Kidney tubule cell (primary cell): ENCODE measurements around the gene UTP3.
"Not testable (repeated sequence)": the region's sequence is repeated elsewhere in the genome, so short reads cannot be mapped to it uniquely, and the experiment has no call there.

Source experiments
- DNase-seq: peaks from one replicate; pipeline ENCODE4 v3.0.0-alpha.2; 2018; ENCODE audit warnings: low spot score

Gene UTP3, protein sequence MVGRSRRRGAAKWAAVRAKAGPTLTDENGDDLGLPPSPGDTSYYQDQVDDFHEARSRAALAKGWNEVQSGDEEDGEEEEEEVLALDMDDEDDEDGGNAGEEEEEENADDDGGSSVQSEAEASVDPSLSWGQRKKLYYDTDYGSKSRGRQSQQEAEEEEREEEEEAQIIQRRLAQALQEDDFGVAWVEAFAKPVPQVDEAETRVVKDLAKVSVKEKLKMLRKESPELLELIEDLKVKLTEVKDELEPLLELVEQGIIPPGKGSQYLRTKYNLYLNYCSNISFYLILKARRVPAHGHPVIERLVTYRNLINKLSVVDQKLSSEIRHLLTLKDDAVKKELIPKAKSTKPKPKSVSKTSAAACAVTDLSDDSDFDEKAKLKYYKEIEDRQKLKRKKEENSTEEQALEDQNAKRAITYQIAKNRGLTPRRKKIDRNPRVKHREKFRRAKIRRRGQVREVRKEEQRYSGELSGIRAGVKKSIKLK

DNA sequence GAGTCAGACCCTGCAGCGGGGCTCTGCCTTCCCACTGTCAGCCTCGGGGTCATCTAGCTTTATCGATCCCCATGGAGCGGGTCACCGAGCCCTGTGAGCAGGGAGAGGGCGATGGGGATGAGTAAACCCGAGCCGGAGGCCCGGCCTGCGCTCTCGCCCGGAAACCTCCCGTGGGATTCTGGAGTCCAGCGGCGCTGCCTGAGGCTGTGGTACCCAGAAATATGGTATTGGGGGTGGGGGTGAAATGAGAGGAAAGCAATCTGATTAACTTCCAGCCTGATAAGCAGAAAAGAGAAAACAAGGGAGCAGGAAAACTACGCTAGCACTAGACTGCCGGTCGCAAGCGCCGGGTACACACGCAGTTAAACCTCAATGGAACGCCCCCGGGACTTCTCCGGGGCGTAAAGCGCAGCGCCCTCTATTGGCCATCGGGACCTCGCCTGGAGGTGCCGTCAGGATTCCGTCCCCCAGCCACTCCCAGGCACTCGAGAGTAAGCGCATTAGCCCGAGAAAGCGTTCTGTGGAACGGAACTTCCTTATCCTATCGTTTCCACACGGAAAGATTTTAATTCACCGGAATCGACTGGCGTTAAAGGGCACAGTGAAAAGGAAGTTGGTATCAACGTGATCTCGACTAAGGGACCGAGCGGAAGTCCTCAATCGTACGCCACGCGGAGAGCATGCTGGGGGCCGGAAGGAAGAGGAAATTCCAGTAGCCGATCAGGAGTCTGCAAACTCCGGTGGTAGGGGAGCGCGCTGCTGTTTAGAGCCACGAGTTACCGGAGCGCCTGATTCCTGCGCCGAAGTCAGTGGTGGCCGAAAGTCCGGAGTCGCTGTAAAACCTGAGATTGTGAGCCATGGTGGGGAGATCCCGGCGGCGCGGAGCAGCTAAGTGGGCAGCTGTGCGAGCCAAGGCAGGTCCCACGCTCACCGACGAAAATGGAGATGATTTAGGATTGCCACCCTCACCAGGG lies at the start of gene UTP3:
Gene UTP3 (plus strand): TSS at position 712 of the 974 bp plus-strand sequence. CDS start 146 bp downstream, at position 858.
- DNase-seq, result peak; percentile 99

- DNase-seq, result no peak
Measured at GRCh38 chr4:70640192-70640591, 48.1 kb upstream of the UTP3 start.

- not testable (repeated sequence) for DNase-seq
Measured at GRCh38 chr4:70650741-70651140, 37.6 kb upstream of the UTP3 start.

DNA sequence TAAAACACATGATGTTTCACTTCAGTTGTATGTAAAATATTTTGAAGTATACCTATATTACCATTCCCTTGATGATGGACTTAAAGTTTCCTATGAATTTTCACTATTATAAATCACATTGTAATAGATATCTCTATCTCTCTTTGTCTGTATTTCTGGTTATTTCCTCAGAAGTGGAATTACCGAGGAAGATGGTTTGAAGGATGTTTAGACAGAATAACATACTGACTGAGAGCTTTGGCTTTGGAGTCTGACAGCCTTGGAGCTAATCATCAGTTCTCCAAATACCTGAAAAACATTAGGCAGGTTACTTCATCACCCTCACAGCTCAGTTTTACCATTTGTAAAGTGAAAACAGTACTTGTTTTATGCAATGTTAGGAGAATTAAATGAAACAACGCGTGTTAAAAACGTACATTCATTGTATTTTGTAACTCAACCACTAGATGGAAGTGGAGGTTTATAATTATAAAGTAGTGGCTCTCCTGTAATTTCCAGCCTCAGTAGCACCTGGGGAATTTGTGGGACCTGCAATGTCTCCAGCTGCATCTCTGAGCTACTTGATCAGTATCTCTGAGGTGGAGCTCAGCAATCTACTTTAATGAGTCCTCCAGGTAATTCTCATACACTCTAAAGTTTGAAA lies 36.3 kb upstream of the UTP3 start:
- DNase-seq, result peak; percentile 59

DNA sequence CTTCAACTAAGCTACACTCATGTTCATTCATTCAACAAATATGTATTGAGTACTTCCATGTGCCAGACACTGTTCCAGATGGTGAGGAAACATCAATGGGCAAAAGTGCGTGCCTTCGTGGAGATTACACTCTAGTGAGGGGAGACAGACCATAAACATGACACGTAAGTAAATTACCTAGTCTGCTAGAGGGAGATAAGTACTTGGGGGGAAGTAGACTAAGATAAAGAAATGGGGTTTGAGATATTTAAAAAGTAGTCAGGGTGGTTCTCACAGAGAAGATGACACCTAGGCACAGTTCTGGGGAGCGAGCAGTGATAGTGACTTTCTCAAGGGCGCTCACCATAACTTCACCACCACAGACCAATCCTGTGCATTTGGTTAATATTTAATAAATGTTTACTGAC lies 33.7 kb upstream of the UTP3 start:
- DNase-seq, result no peak

DNA sequence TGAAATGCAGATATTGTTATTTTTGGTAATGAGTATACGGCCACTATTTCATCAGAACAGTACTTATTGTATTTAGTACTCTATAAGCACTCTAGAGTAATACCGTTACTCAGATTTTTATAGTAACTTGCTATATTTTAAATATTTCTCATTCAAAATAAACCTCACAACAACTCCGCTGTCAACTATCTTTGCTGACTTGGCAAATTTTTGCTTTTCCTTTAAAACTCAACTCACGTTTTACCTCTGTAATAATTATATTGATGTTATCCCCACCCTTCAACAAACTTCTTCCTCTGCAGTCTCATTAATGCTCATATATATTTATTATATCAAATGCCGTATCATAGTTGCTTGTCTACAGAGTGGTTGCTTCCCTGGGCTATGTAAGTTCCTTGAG lies 31.0 kb upstream of the UTP3 start:
- no peak for DNase-seq

DNA sequence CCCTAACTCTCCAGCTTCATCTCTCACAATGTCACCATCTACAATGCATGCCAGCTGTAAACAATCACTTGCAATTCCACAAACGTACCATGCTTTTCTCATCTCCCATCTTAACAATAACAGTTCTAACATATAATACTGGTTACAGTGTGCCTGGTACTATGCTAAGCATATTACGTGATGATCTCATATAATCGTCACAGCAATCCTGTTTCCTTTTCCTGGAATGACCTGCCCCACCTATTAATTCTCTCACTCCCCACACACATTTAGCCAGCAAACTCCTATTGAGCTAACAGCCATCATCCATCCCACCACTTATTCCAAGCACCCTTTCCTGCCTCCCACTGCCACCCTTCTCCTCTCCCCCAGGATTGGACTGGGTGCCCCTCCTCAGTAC lies 29.9 kb upstream of the UTP3 start:
- DNase-seq, result no peak

- DNase-seq, result no peak
Measured at GRCh38 chr4:70660106-70660505, 28.2 kb upstream of the UTP3 start.

GRCh38 chr4:70661309-70661922 lies 26.9 kb upstream of the UTP3 start:
- DNase-seq, result not testable (repeated sequence)

GRCh38 chr4:70666369-70666768 lies 22.0 kb upstream of the UTP3 start, which contains the start of gene JCHAIN:
TSS of gene JCHAIN (minus strand) at chr4:70666508. CDS start at chr4:70666490, 18 bp downstream.
- no peak for DNase-seq

- DNase-seq, result no peak
Measured at GRCh38 chr4:70667740-70668535, 20.4 kb upstream of the UTP3 start.

- DNase-seq, result peak; percentile 90
Measured at GRCh38 chr4:70670332-70671014, 17.9 kb upstream of the UTP3 start.

DNA sequence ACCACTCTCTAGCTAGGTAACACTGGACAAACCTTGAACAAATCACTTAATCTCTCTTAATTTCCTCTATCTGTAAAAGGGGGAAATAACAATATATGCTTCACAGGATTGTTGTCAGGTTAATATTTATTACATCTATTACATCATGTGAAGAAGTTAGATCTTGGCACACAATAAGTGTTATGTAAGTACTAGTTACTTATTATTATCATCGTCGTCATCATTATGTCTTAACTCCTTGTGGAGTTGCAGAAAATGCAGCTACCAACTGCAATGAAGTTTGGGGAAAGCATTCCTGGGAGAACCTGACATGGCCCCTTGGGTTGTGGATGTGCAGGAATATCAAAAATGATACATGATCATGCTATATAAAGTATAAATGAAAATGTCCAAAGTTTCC lies 17.2 kb upstream of the UTP3 start:
- peak; percentile 69 for DNase-seq

- DNase-seq, result no peak
Measured at GRCh38 chr4:70674191-70674590, 14.1 kb upstream of the UTP3 start.

GRCh38 chr4:70674731-70675130 lies 13.6 kb upstream of the UTP3 start:
- no peak for DNase-seq

- no peak for DNase-seq
Measured at GRCh38 chr4:70676554-70677090, 11.7 kb upstream of the UTP3 start.

GRCh38 chr4:70678383-70678999 lies 9.8 kb upstream of the UTP3 start:
- no peak for DNase-seq

GRCh38 chr4:70680934-70681333 lies 7.4 kb upstream of the UTP3 start:
- DNase-seq, result no peak

- DNase-seq, result no peak
Measured at GRCh38 chr4:70681704-70682103, 6.6 kb upstream of the UTP3 start.
